Measurements from ENCODE around the gene C21orf91.

The C21orf91 gene

GRCh38 chr21:17802572-17802971, 16.6 kb downstream of the C21orf91 start:
- H3K4me3 ChIP-seq (ENCODE audit: control insufficient read depth, low read depth, low read length) = no peak overlapping the region
- no peak for DNase-seq (ENCODE audit: low read depth)
- TF ChIP-seq CTCF (IDR thresholded peaks at IDR 0.05; ENCODE audit: control insufficient read depth, insufficient read depth, low read depth, low read length, missing control alignments) = no peak

GRCh38 chr21:17799414-17800164, 19.6 kb downstream of the C21orf91 start:
- TF ChIP-seq CTCF (IDR thresholded peaks at IDR 0.05; ENCODE audit: control insufficient read depth, insufficient read depth, low read depth, low read length, missing control alignments) = no peak
- no peak for DNase-seq (ENCODE audit: low read depth)
- no peak overlapping the region for H3K4me3 ChIP-seq (ENCODE audit: control insufficient read depth, low read depth, low read length)

GRCh38 chr21:17798796-17799195, 20.4 kb downstream of the C21orf91 start:
- no peak overlapping the region for H3K4me3 ChIP-seq (ENCODE audit: control insufficient read depth, low read depth, low read length)
- TF ChIP-seq CTCF (IDR thresholded peaks at IDR 0.05; ENCODE audit: control insufficient read depth, insufficient read depth, low read depth, low read length, missing control alignments) = no peak
- no peak for DNase-seq (ENCODE audit: low read depth)

GRCh38 chr21:17797967-17798366, 21.2 kb downstream of the C21orf91 start:
- no peak overlapping the region for H3K4me3 ChIP-seq (ENCODE audit: control insufficient read depth, low read depth, low read length)
- DNase-seq (ENCODE audit: low read depth) = no peak
- no peak for TF ChIP-seq CTCF (IDR thresholded peaks at IDR 0.05; ENCODE audit: control insufficient read depth, insufficient read depth, low read depth, low read length, missing control alignments)

- no peak for TF ChIP-seq CTCF (IDR thresholded peaks at IDR 0.05; ENCODE audit: control insufficient read depth, insufficient read depth, low read depth, low read length, missing control alignments)
- no peak for DNase-seq (ENCODE audit: low read depth)
- H3K4me3 ChIP-seq (ENCODE audit: control insufficient read depth, low read depth, low read length) = no peak overlapping the region
Observed at GRCh38 chr21:17796503-17796902, 22.7 kb downstream of the C21orf91 start.

- no peak for TF ChIP-seq CTCF (IDR thresholded peaks at IDR 0.05; ENCODE audit: control insufficient read depth, insufficient read depth, low read depth, low read length, missing control alignments)
- no peak overlapping the region for H3K4me3 ChIP-seq (ENCODE audit: control insufficient read depth, low read depth, low read length)
- no peak for DNase-seq (ENCODE audit: low read depth)
Observed at GRCh38 chr21:17796037-17796403, 23.1 kb downstream of the C21orf91 start.
